ENCODE results near the gene CLCN7. TPM values are rescaled to one million over a fixed set of nuclear protein-coding genes. Genes with fewer than 3 reads are reported as not detected.

CLCN7 gene
- polyA plus RNA-seq, 1 experiment, result 15.7 TPM

GRCh38 chr16:1501630-1502029 lies 26.8 kb upstream of the CLCN7 start:
- H3K9me3 ChIP-seq (ENCODE audit: control insufficient read depth, insufficient read depth, low read length), result peaks cover 6% of the 10 kb centered on the region; the same call in 1 of the 2 replicates
- POLR2A ChIA-PET, result no interaction called here
- no peaks in the 10 kb centered on the region for H3K27me3 ChIP-seq (ENCODE audit: control insufficient read depth, insufficient read depth, low read length)
- no peak for TF ChIP-seq CTCF (IDR thresholded peaks at IDR 0.05; ENCODE audit: low read depth, low read length)
- CTCF ChIA-PET, result no interaction called here
- no peak overlapping the region for H3K27ac ChIP-seq (ENCODE audit: low read depth, low read length)
- no peak for DNase-seq (ENCODE audit: low read depth, low spot score)
- no peak overlapping the region for H3K4me3 ChIP-seq (ENCODE audit: low read depth, low read length)

DNA sequence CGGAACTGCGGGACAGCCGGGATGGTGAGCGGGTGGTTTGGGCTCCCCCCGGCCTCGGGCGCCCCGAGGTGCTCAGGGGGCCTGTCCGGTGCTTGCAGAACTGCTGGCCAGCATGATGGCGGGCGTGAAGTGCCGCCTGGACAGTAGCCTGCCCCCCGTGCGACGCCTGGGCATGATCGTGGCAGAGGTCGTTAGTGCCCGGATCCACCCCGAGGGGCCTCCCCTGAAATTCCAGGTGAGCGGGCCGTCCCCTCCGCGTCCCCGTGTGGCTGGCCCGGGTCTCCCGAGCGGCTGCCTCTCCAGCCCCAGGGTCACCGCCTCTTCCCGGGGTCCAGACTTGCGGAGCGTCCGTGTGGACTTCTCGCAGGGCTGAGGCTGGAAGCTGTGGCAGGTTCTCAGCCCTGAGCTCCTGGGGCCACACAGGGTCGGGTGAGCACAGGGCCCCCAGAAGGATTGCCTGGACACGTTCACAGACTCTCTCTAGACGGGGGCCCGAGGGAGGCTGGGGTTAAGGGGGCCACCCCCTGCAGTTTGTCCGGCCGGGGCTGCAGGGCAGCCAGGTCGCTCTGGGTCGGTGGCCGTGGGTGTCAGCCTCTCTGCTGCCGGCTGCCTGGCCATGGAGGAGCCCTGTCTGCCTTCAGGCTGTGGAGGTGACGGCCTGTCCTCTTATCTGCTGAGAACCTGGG lies 25.8 kb upstream of the CLCN7 start:
- CTCF ChIA-PET, result no interaction called here
- no peak for DNase-seq (ENCODE audit: low read depth, low spot score)
- H3K27me3 ChIP-seq (ENCODE audit: control insufficient read depth, insufficient read depth, low read length), result no peaks in the 10 kb centered on the region

GRCh38 chr16:1499756-1500464 lies 25.1 kb upstream of the CLCN7 start:
- POLR2A ChIA-PET, result no interaction called here
- Histone ChIP-seq H3K27me3 (ENCODE audit: control insufficient read depth, insufficient read depth, low read length) (no peaks in the 10 kb centered on the region), H3K4me3 (ENCODE audit: low read depth, low read length) (no peak overlapping the region), H3K27ac (ENCODE audit: low read depth, low read length) (no peak overlapping the region), H3K9me3 (ENCODE audit: control insufficient read depth, insufficient read depth, low read length) (peaks cover 6% of the 10 kb centered on the region; the same call in 1 of the 2 replicates)
- TF ChIP-seq CTCF (IDR thresholded peaks at IDR 0.05; ENCODE audit: low read depth, low read length), result no peak
- DNase-seq (ENCODE audit: low read depth, low spot score), result no peak
- CTCF ChIA-PET, result no interaction called here

More for the DNA sequence above, 25.8 kb upstream of the CLCN7 start:
- Histone ChIP-seq H3K9me3 (ENCODE audit: control insufficient read depth, insufficient read depth, low read length) (peaks cover 6% of the 10 kb centered on the region; the same call in 1 of the 2 replicates), H3K4me3 (ENCODE audit: low read depth, low read length) (no peak overlapping the region), H3K27ac (ENCODE audit: low read depth, low read length) (no peak overlapping the region)
- POLR2A ChIA-PET, result no interaction called here
- no peak for TF ChIP-seq CTCF (IDR thresholded peaks at IDR 0.05; ENCODE audit: low read depth, low read length)

- CTCF ChIA-PET, result no interaction called here
- H3K27me3 ChIP-seq (ENCODE audit: control insufficient read depth, insufficient read depth, low read length), result no peaks in the 10 kb centered on the region
- POLR2A ChIA-PET, result no interaction called here
- no peak overlapping the region for H3K4me3 ChIP-seq (ENCODE audit: low read depth, low read length)
- no peak for DNase-seq (ENCODE audit: low read depth, low spot score)
- peaks cover 6% of the 10 kb centered on the region; the same call in 1 of the 2 replicates for H3K9me3 ChIP-seq (ENCODE audit: control insufficient read depth, insufficient read depth, low read length)
- TF ChIP-seq CTCF (IDR thresholded peaks at IDR 0.05; ENCODE audit: low read depth, low read length), result no peak
- H3K27ac ChIP-seq (ENCODE audit: low read depth, low read length), result no peak overlapping the region
These were observed 24.3 kb upstream of the CLCN7 start for GRCh38 chr16:1498899-1499676.

Measured in AG04450 (cell line).